ENCODE measurements around the gene ZEB1. TPM values are rescaled to one million over a fixed set of nuclear protein-coding genes. Genes with fewer than 3 reads are reported as not detected.

Gene ZEB1
- total RNA-seq, 1 donor from 2014 or later, result 82.7 TPM

DNA sequence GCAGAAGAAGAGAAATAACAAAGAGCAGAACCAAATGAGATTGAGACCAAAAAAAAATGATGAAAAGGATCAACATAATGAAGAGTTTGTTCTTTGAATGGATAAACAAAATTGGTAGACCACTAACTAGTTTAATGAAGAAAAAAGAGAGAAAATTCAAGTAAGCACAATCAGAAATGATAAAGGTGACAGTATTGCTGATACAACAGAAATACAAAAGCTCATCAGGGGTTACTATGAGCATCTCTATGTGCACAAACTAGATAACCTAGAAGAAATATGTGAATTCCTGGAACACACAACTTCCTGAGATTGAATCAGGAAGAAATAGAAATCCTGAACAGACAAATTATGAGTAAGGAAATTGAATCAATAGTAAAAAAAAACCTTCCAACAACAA lies 157.1 kb downstream of the ZEB1 start:
- H3K4me1 ChIP-seq, result no peaks in the 10 kb centered on the region

DNA sequence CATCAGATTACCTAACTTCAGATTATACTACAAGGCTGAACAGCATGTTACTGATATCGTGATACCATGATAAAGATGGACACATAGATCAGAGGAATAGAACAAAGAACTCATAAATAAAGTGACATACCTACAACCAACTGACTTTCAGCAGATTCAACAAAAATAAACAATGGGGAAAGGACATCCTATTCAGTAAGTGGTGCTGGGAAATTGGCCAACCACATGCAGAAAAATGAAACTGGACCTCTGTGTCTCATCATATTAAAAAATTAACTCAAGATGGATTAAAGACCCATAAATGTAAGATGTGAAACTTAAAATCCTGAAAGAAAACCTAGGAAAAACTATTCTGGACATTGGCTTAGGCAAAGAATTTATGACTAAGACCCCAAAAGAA lies 158.6 kb downstream of the ZEB1 start:
- intact Hi-C loops (cut with DNase I), result no loop called here
- no peak overlapping the region for H3K4me3 ChIP-seq
- H3K9me3 ChIP-seq, result peaks cover 4% of the 10 kb centered on the region
- H3K27ac ChIP-seq, result no peak overlapping the region
- no peak for DNase-seq (ENCODE audit: extremely low spot score in 2 of 2)
- no peak for TF ChIP-seq CTCF (IDR thresholded peaks at IDR 0.05)
- no peak for TF ChIP-seq POLR2AphosphoS5 (IDR thresholded peaks at IDR 0.05; ENCODE audit: insufficient read depth in 1 of 2, low read depth in 1 of 2)
- no peak for TF ChIP-seq POLR2A (IDR thresholded peaks at IDR 0.05)
- H3K4me1 ChIP-seq, result no peaks in the 10 kb centered on the region
- no peaks in the 10 kb centered on the region for H3K36me3 ChIP-seq
- H3K27me3 ChIP-seq, result no peaks in the 10 kb centered on the region

More for the DNA sequence above, 157.1 kb downstream of the ZEB1 start:
- no peak for DNase-seq (ENCODE audit: extremely low spot score in 2 of 2)
- intact Hi-C loops (cut with DNase I), result no loop called here
- Histone ChIP-seq H3K9me3 (peaks cover 4% of the 10 kb centered on the region), H3K36me3 (no peaks in the 10 kb centered on the region), H3K4me3 (no peak overlapping the region), H3K27ac (no peak overlapping the region), H3K27me3 (no peaks in the 10 kb centered on the region)
- no peak for TF ChIP-seq POLR2AphosphoS5 (IDR thresholded peaks at IDR 0.05; ENCODE audit: insufficient read depth in 1 of 2, low read depth in 1 of 2)
- no peak for TF ChIP-seq CTCF (IDR thresholded peaks at IDR 0.05)

GRCh38 chr10:31479752-31480151 lies 160.7 kb downstream of the ZEB1 start:
- Histone ChIP-seq H3K27me3 (no peaks in the 10 kb centered on the region), H3K9me3 (peaks cover 4% of the 10 kb centered on the region), H3K4me3 (no peak overlapping the region), H3K27ac (no peak overlapping the region), H3K36me3 (no peaks in the 10 kb centered on the region), H3K4me1 (no peaks in the 10 kb centered on the region)
- intact Hi-C loops (cut with DNase I), result no loop called here
- TF ChIP-seq POLR2A (IDR thresholded peaks at IDR 0.05), result no peak
- no peak for TF ChIP-seq CTCF (IDR thresholded peaks at IDR 0.05)
- no peak for TF ChIP-seq POLR2AphosphoS5 (IDR thresholded peaks at IDR 0.05; ENCODE audit: insufficient read depth in 1 of 2, low read depth in 1 of 2)
- no peak for DNase-seq (ENCODE audit: extremely low spot score in 2 of 2)

GRCh38 chr10:31483546-31483945 lies 164.5 kb downstream of the ZEB1 start:
- H3K36me3 ChIP-seq, result no peaks in the 10 kb centered on the region
- H3K27me3 ChIP-seq, result no peaks in the 10 kb centered on the region
- no peak for DNase-seq (ENCODE audit: extremely low spot score in 2 of 2)
- H3K4me1 ChIP-seq, result no peaks in the 10 kb centered on the region
- no peak for TF ChIP-seq POLR2A (IDR thresholded peaks at IDR 0.05)
- TF ChIP-seq POLR2AphosphoS5 (IDR thresholded peaks at IDR 0.05; ENCODE audit: insufficient read depth in 1 of 2, low read depth in 1 of 2), result no peak
- TF ChIP-seq CTCF (IDR thresholded peaks at IDR 0.05), result no peak
- no peaks in the 10 kb centered on the region for H3K9me3 ChIP-seq
- no peak overlapping the region for H3K4me3 ChIP-seq
- intact Hi-C loops (cut with DNase I), result no loop called here
- H3K27ac ChIP-seq, result no peak overlapping the region

GRCh38 chr10:31484431-31485135 lies 165.6 kb downstream of the ZEB1 start:
- no peak for TF ChIP-seq POLR2A (IDR thresholded peaks at IDR 0.05)
- no peak for TF ChIP-seq CTCF (IDR thresholded peaks at IDR 0.05)
- no peak for TF ChIP-seq POLR2AphosphoS5 (IDR thresholded peaks at IDR 0.05; ENCODE audit: insufficient read depth in 1 of 2, low read depth in 1 of 2)
- Histone ChIP-seq H3K4me1 (no peaks in the 10 kb centered on the region), H3K4me3 (no peak overlapping the region), H3K27ac (no peak overlapping the region), H3K27me3 (no peaks in the 10 kb centered on the region), H3K36me3 (no peaks in the 10 kb centered on the region), H3K9me3 (no peaks in the 10 kb centered on the region)
- no peak for DNase-seq (ENCODE audit: extremely low spot score in 2 of 2)
- intact Hi-C loops (cut with DNase I), result no loop called here

All from vagina (tissue), 2 donors.